ENCODE data around the gene GPRIN2. TPM values are rescaled to one million over a fixed set of nuclear protein-coding genes. Genes with fewer than 3 reads are reported as not detected.

Gene GPRIN2
- total RNA-seq, 1 experiment from 2014 or later: 10.5 TPM

DNA sequence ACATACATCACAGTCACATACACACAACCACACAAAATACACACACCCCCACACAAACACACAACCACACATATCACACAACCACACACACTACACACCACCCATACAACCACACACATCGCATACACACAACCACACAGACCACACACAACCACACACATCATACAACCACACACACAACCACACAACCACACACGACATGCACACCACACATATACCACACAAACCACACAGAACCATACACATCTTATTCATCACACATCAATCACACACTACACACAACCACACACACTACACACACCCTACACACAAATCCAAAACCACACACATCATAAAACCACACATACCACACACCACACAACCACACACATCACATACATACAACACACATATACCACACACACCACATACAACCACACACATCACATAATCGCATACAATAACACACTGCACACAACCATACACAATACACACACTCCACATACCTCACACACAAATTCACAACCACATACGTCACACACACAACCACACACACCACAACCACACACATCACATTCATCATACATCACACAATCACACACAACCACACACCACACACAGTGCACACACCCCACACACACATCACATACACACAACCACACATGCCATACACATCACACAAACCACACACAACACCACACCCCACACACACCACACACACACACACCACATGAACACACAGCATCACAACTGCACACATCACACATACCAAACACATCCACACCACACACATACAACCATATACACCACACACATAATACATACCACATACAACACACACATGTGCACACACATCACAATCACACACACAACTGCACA, 30.4 kb downstream of the GPRIN2 start:
- Histone ChIP-seq H2BK120ac (ENCODE audit: low read depth, low read length, poor library complexity, severe bottlenecking) (no peak overlapping the region), H2BK5ac (ENCODE audit: insufficient read length, low read length) (no peak overlapping the region), H2AFZ (ENCODE audit: low read length) (no peak overlapping the region), H3K4me1 (ENCODE audit: insufficient read depth, low read length) (no peaks in the 10 kb centered on the region), H3K23me2 (ENCODE audit: insufficient read length, low read depth, low read length, poor library complexity, severe bottlenecking) (no peaks in the 10 kb centered on the region), H3K56ac (ENCODE audit: insufficient read length, low read depth, low read length) (no peak overlapping the region), H4K5ac (ENCODE audit: insufficient read length, low read depth, low read length) (peak overlapping the region; percentile 0), H3K18ac (ENCODE audit: insufficient read length, low read depth, low read length) (no peak overlapping the region), H3K14ac (ENCODE audit: insufficient read depth, low read length) (no peak overlapping the region), H4K91ac (ENCODE audit: insufficient read length, low read depth, low read length) (no peak overlapping the region), H4K8ac (replicated peaks; ENCODE audit: insufficient read length, low read depth, low read length) (peak overlapping the region; percentile 7), H3K4ac (ENCODE audit: low read depth, low read length) (no peak overlapping the region), H3K79me1 (ENCODE audit: insufficient read depth, low read depth, low read length, poor library complexity, severe bottlenecking) (no peaks in the 10 kb centered on the region), H2BK12ac (ENCODE audit: insufficient read length, low read depth, low read length) (no peak overlapping the region), H2BK15ac (ENCODE audit: low read depth, low read length) (no peak overlapping the region), H3K79me2 (ENCODE audit: insufficient read depth, low read length) (no peaks in the 10 kb centered on the region), H3K4me2 (ENCODE audit: insufficient read depth, insufficient read length, low read length) (no peak overlapping the region), H2BK20ac (ENCODE audit: low read depth, low read length, poor library complexity, severe bottlenecking) (no peak overlapping the region), H3K23ac (ENCODE audit: insufficient read length, low read depth, low read length) (no peak overlapping the region), H3T11ph (ENCODE audit: low read length) (no peak overlapping the region), H3K9ac (ENCODE audit: extremely low read depth, insufficient read length, low read length) (no peak overlapping the region), H3K27ac (ENCODE audit: insufficient read length, low read depth, low read length) (no peak overlapping the region), H2AK5ac (ENCODE audit: insufficient read length, low read length) (no peak overlapping the region), H3K9me3 (ENCODE audit: control insufficient read depth, low read depth, low read length) (no peaks in the 10 kb centered on the region), H3K27me3 (ENCODE audit: insufficient read depth, low read length) (no peaks in the 10 kb centered on the region), H4K20me1 (ENCODE audit: control insufficient read depth, insufficient read depth, insufficient read length) (no peaks in the 10 kb centered on the region)
- Mint-ChIP-seq H3K4me1 (no peaks in the 10 kb centered on the region), H3K9me3 (no peaks in the 10 kb centered on the region), H3K36me3 (ENCODE audit: insufficient read depth in 1 of 3, low read depth in 3 of 3) (no peaks in the 10 kb centered on the region), H3K4me3 (no peak overlapping the region), H3K27me3 (ENCODE audit: low read depth) (no peaks in the 10 kb centered on the region), H3K27ac (no peak overlapping the region)
- WGBS (ENCODE audit: extremely low coverage, insufficient read length, low lambda C conversion rate): 100% methylated on average over 4 of the region's 4 CpGs
- no peak for DNase-seq
- TF ChIP-seq, protein P1, sequence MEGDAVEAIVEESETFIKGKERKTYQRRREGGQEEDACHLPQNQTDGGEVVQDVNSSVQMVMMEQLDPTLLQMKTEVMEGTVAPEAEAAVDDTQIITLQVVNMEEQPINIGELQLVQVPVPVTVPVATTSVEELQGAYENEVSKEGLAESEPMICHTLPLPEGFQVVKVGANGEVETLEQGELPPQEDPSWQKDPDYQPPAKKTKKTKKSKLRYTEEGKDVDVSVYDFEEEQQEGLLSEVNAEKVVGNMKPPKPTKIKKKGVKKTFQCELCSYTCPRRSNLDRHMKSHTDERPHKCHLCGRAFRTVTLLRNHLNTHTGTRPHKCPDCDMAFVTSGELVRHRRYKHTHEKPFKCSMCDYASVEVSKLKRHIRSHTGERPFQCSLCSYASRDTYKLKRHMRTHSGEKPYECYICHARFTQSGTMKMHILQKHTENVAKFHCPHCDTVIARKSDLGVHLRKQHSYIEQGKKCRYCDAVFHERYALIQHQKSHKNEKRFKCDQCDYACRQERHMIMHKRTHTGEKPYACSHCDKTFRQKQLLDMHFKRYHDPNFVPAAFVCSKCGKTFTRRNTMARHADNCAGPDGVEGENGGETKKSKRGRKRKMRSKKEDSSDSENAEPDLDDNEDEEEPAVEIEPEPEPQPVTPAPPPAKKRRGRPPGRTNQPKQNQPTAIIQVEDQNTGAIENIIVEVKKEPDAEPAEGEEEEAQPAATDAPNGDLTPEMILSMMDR (conservative IDR thresholded peaks at IDR 0.05): no peak

Measured in H9 (cell line).